Measurements from ENCODE around the gene GFOD1.

Gene GFOD1

DNA sequence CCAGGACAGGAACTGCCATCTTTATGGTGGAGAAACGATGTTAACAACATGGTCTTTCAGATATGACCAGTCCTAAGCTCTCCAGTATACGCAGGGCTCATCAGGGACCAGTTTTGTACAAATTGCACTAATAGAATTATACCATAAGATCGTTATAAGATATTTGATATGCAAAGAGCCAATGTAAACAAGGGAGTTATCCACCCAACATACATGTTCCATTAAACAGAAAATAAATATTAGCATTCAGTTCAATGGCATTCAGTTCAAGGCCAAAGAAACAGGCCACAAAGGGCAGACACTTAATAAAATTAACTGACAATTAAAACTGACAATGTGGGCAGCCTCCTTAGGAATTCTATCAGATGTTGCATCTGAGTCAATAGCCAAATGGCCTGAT, 2.6 kb downstream of the GFOD1 start:
- DNase-seq: no peak

DNA sequence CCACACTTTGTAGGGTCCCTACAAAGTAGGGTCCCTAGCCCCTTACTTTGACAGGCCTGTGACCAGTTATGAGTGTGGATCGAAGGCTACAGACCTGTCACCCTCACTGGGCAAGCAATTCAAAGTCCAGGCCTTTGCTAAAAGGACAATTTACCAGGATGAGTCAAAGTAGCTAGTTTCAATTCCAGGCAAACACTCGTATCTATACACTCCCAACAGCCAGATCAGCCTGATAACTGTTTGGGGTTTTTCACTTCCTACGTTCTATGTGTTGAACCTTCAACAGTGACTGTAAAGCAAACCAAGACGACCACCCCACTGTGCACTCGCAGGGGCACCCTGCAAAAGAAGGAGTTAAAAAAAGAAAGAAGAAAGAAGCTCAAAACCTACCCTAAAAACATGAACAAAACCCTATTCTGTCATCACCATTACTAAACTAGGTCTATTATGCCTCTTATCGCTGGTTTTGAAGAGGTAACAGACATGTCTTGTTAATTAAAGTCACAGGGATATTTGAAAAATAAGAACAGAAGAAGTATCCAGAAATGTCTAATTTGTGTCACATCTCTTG, 3.2 kb downstream of the GFOD1 start:
- DNase-seq: no peak

DNA sequence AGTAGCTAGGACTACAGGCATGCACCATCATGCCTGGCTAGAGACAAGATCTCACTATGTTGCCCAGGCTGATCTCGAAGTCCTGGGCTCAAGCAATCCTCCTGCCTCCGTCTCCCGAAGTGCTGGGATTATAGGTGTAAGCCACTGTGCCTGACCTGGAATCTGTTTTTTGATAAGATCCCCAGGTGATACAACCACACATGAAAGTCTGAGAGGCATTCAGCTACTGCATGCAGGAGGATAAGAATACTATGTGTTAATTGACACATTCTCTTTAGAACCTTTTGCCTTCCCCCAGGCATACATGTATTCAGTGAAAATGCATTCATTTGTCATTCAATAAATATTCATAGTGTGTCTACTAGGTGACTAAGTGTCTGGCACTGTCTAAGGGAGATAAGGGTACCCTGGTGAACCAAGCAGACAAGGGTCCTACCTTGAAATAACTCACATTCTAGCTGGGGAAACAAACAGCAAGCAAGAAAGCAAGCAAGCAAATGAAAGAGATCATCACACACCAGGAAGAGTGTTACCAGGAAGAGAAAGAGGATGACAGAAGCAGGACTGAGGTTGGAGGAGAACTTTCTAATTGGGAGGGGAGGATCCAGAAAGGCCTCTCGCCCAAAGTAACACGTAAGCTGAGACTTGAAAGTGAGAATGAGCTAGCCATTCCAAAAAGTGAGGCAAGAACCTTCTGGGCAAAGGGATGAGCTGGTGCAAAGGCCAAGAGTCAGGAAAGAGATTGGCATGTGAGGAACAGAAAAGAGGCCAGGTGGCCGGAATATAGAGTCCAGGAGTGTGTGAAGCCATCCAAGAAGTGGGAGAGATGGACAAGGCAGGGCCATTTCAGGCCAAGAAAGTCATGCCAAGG, 6.5 kb downstream of the GFOD1 start:
- no peak for DNase-seq

DNA sequence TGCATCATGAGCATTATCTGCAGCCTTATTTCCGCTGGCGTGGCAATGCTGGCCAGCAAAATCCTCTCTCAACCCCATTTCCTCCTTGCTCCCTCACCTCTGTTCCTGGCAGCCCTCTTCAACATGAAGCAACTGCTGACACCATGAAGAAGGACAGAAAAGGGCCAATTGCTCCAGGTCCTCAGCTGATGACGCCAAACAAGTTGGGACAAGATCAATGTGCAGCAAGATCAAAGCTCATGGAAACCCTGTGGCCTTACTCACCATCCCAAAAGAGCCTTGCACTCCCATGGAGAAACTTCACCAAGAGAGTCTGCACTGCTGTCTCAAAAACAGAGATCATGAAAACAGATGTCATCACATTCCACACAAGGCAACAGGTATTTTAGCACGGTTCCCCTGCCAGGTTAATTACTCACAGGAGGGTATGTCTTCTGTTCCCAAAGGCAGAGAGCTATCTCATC, 7.4 kb downstream of the GFOD1 start:
- no peak for DNase-seq

DNA sequence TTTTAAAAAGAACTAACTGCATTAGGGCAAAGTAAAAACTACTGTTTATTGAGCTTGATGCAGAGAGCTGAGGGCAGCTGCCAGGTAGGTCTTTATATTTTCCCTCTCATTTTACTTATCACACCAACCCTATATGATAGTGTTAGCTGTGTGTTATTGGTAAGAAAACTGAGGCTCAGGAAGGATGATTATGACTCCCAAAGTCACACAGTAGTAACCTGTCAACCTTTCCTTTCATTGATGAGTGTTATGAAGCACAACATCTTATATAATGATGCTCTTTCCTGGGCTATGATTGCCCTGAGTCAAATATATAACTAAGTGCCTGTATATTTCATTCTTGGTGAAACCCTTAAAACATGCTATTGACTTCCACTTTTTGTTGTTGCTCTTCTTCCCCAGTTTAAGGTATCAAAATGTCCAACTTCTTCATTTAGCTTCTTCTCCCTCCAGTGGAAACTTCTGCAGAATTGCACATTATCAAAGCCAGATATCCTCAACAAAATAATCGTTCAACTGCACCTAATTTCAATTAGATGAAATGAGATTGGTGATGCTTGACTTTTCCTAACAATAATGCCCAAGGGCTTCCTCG, 8.1 kb downstream of the GFOD1 start:
- no peak for DNase-seq

DNA sequence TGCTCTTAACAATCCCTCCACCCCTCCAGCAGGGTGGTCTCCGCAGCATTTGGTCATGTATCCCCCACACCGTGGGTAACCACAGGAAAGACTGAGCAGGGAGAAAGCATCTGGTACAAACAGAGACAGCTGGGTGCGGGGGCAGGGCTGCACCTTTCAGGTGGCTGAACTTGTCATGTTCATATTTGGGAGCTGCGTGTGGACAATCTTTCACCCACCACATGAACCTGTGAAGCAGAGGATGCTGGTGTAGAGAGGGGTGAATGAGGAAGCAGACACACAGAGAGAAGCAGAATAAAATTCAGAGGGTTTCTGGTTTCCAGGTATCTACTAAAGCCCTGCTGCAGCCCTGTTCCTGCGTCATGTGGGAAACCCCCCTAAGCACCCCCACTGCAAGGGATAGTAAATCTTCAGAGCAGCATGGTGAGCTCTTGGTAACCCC, 8.9 kb downstream of the GFOD1 start:
- no peak for DNase-seq

DNA sequence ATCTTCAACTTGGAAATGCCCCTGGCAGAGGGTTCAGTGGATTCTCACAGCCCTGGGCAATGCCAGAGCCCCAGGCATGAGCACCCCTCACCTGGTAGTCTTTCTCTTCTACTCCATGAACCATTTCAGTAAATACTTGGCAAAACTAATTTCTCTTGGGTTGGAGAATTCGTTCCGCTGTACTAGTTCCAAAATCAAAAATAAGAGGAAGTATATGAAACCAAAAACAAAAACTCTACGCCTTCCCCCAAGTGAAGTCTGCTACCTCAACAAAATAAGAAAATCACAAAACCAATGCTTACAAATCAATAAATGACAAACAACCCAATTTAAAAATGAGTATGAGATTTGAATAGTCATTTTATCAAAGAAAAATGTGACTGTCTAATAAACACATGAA, 12.6 kb downstream of the GFOD1 start:
- DNase-seq: no peak

GRCh38 chr6:13474360-13474759, 13.0 kb downstream of the GFOD1 start:
- DNase-seq: no peak

DNA sequence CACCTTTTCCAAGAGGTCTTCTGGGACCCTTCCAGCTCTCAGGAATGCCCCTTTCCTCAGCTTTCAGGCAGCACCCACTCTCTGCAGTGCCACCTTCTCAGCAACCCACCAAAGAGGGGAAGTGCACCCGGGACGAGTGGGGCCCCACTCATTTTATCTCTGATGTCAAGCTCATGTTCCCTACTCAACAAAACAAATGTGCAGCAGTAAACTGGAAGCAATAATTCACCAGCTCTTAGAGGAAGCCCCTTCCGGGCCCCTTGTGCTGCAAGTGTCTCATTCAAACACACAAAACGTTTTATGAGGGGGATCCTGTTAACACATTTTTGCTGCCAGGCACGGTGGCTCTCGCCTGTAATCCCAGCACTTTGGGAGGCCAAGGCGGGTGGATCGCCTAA, 13.6 kb downstream of the GFOD1 start:
- DNase-seq: no peak

- DNase-seq: no peak
These were observed 14.2 kb downstream of the GFOD1 start for GRCh38 chr6:13472976-13473767.

DNA sequence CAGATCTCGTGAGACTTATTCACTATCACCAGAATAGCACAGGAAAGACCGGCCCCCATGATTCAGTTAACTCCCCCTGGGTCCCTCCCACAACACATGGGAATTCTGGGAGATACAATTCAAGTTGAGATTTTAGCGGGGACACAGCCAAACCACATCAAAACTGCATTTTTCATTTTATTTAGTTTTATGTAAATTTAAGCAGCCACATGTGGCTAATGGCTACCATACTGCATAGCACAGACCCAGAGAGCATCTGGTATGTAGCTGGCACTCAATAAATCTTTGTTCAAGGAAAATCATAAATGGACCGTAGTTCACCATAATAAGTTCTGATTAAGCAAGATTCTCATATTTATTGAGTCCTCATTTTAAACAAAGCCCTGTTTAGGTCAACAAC, 15.3 kb downstream of the GFOD1 start:
- no peak for DNase-seq

GRCh38 chr6:13471184-13471583, 16.2 kb downstream of the GFOD1 start:
- DNase-seq: no peak

- no peak for DNase-seq
These were observed 16.9 kb downstream of the GFOD1 start for GRCh38 chr6:13470238-13471140.

DNA sequence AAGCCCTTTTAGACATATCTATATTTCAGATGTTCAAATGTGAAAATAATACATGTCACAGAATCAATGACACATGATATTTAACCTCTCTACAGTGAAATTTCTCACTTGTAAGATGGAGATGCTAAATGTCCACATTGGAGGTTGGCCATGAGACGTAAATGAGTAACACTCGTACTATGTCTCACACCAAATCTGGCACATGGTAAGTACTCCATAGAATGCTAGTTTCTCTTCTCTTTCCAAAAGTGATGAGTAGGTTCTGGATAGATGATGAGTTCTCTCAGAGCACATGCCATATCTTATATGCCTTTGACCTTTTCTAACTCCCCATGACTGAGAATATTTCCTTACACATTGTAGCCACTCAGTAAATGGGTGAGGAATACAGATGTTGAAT, 17.7 kb downstream of the GFOD1 start:
- no peak for DNase-seq

- no peak for DNase-seq
These were observed 18.6 kb downstream of the GFOD1 start for GRCh38 chr6:13468839-13469238.

DNA sequence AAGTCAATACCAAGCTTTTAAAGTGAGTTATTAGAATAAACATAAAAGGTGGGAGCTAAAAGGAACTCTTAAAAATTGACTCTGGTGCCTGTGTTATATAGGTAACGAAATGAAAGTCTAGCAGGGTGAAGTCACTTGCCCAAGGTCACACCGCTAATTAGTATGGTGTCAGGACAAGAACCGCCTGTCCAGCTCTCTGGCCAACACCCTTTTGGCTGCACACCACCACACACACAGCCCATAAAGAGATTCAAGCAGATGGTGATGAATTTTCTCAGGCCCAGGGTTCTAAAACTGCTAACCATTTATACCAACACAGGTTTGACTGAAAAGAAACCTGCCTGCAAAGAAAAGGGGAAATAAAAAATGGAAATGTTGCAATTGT, 20.2 kb downstream of the GFOD1 start:
- DNase-seq: no peak

- peak; percentile 41 for DNase-seq
These were observed 20.8 kb downstream of the GFOD1 start for GRCh38 chr6:13466304-13467215.

DNA sequence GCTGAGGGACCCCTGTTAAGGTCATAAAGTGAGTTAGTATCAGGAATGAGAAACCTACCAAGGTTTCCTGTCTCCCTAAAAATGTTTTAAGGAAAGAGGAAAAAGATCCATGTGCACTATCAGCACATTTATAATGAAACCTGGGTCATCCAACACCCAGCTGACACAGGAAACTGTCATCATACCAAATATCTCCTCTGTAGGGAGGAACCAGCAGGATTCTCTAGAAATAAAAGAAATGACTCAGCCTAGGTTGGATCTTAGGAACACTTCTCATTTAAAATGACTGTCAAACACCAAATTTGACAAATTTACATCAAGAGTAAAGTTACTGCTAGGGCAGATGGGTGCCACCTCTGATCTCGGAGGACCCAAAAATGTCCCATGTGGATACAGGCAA, 21.7 kb downstream of the GFOD1 start:
- no peak for DNase-seq

GRCh38 chr6:13463941-13464340, 23.5 kb downstream of the GFOD1 start:
- no peak for DNase-seq

- no peak for DNase-seq
These were observed 24.1 kb downstream of the GFOD1 start for GRCh38 chr6:13463328-13463717.
